HEK293T (cell line): Measurements from ENCODE around the gene UGGT2.

ENCODE experiments used
- CTCF ChIA-PET: fragments of 350-600 bp; formaldehyde crosslinking; extraction: SDS; loops from one replicate; lab custom pipeline; 2021; ENCODE audit warnings: antibody characterized with exemption, inconsistent platforms; lab: Yijun Ruan, JAX
- POLR2A ChIA-PET: fragments of 350-600 bp; formaldehyde crosslinking; extraction: SDS; loops from one replicate; lab custom pipeline; 2020; ENCODE audit warnings: antibody characterized with exemption, inconsistent platforms; lab: Yijun Ruan, JAX
- DNase-seq: peaks from one replicate; pipeline ENCODE4 v3.0.0; 2012; ENCODE audit warnings: mixed read lengths; ENCODE audit errors: extremely low spot score
- ARNT ChIP-seq: fragments of 450-650 bp; IDR thresholded peaks from 2 replicates; pipeline ENCODE4 v1.6.1; 2017; ENCODE audit warnings: mild to moderate bottlenecking
- BHLHE40 ChIP-seq: fragments of 450-650 bp; IDR thresholded peaks from 2 replicates; pipeline ENCODE4 v1.6.1; 2016; ENCODE audit warnings: mild to moderate bottlenecking, moderate library complexity, borderline replicate concordance
- CTBP1 ChIP-seq: fragments of 450-650 bp; IDR thresholded peaks from 2 replicates; pipeline ENCODE4 v1.6.1; 2016; ENCODE audit warnings: borderline replicate concordance
- ELF4 ChIP-seq: fragments of 450-650 bp; IDR thresholded peaks from 2 replicates; pipeline ENCODE4 v1.6.1; 2017; ENCODE audit warnings: antibody characterized with exemption
- FOXA1 ChIP-seq: fragments of 450-650 bp; IDR thresholded peaks from 2 replicates; pipeline ENCODE4 v1.6.1; 2016; ENCODE audit warnings: mild to moderate bottlenecking
- FOXK2 ChIP-seq: fragments of 450-650 bp; IDR thresholded peaks from 2 replicates; pipeline ENCODE4 v1.6.1; 2016; ENCODE audit warnings: mild to moderate bottlenecking
- FOXM1 ChIP-seq: fragments of 450-650 bp; IDR thresholded peaks from 2 replicates; pipeline ENCODE4 v1.6.1; 2017; ENCODE audit warnings: mild to moderate bottlenecking, borderline replicate concordance
- HDGF ChIP-seq: fragments of 450-650 bp; IDR thresholded peaks from 2 replicates; pipeline ENCODE4 v1.6.1; 2017; ENCODE audit warnings: antibody characterized with exemption, borderline replicate concordance
- L3MBTL2 ChIP-seq: fragments of 450-650 bp; conservative IDR thresholded peaks from 2 replicates; pipeline ENCODE4 v1.6.1; 2016; ENCODE audit warnings: mild to moderate bottlenecking
- LEF1 ChIP-seq: fragments of 450-650 bp; IDR thresholded peaks from 2 replicates; pipeline ENCODE4 v1.6.1; 2017; ENCODE audit warnings: mild to moderate bottlenecking, borderline replicate concordance
- NFRKB ChIP-seq: fragments of 450-650 bp; IDR thresholded peaks from 2 replicates; pipeline ENCODE4 v1.6.1; 2016; ENCODE audit warnings: mild to moderate bottlenecking, moderate library complexity
- SP1 ChIP-seq: fragments of 450-650 bp; IDR thresholded peaks from 2 replicates; pipeline ENCODE4 v1.6.1; 2017
- SUZ12 ChIP-seq: fragments of 450-650 bp; IDR thresholded peaks from 2 replicates; pipeline ENCODE4 v1.6.1; 2016; ENCODE audit warnings: mild to moderate bottlenecking
- TARDBP ChIP-seq: fragments of 450-650 bp; IDR thresholded peaks from 2 replicates; pipeline ENCODE4 v1.6.1; 2016
- ZNF384 ChIP-seq: fragments of 450-650 bp; IDR thresholded peaks from 2 replicates; pipeline ENCODE4 v1.6.1; 2016
- TF ChIP-seq, protein P1 (sequence below): fragments of 450-650 bp; IDR thresholded peaks from 2 replicates; pipeline ENCODE4 v1.6.1; 2016

The UGGT2 gene

DNA sequence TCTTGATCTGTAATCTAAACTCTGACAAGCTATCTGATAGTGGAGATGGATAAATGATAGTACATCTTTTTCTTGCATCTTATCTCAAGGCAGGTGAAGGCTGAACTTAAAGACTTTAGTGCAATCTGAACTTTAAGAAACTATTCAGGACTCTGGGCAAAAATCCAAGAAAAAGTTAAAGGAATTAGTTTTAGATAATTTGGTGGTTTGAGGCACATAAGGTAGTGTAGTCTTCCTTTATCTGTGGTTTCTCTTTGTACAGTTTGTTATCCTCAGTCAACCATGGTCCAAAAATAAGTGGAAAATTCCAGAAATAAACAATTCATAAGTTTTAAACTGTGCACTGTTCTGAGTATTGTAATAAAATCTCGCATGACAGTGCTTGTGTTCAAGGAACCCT lies 172.9 kb downstream of the UGGT2 start:
- CTCF ChIA-PET, result no interaction called here
- no peak for DNase-seq
- POLR2A ChIA-PET, result no interaction called here
- TF ChIP-seq ZNF384 (no peak), LEF1 (no peak), ARNT (no peak), FOXA1 (no peak), FOXK2 (no peak), FOXM1 (no peak), HDGF (no peak), ELF4 (no peak), L3MBTL2 (no peak), NFRKB (no peak), SUZ12 (no peak)

DNA sequence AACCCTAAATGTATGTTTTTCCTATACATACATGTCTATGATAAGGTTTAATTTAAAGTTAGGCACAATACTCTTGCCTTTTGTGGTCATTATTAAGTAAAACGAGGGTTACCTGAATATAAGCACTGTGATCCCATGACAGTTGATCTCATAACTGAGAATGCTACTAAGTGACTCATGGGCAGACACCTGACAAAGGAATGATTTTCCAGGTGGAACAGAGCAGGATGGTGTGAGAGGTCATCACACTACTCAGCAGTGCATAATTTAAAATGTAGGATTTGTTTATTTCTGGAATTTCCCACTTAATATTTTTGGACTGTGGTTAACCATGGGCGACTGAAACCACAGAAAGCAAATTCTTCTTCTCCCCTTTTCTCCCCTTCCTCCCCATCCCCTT lies 178.9 kb downstream of the UGGT2 start:
- no peak for DNase-seq
- CTCF ChIA-PET, result no interaction called here
- POLR2A ChIA-PET, result no interaction called here
- TF ChIP-seq HDGF (no peak), ZNF384 (no peak)

DNA sequence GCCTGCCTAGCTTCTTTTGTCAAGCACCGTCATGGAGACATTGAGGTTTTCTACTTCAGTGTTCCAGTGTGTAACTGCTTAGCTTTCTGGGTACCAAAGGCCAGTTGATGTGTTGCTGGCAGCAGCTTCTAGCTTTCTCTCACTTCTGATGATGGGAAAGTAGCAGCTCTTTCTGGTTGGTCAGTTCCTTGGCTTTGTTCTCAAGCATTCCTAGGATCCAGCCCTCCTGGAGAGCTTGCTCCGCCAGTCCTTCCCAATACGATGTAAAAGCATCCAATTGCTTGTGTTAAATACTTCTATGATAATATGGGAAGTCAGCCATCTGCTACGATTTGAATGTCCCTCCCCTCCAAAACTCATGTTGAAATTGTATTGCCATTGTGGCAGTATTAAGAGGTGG lies 182.8 kb downstream of the UGGT2 start:
- TF ChIP-seq BHLHE40 (no peak), FOXM1 (no peak), HDGF (no peak), FOXA1 (no peak), SUZ12 (no peak), CTBP1 (no peak), LEF1 (no peak), ZNF384 (no peak), FOXK2 (no peak), SP1 (no peak), TARDBP (no peak), ELF4 (no peak), L3MBTL2 (no peak), ARNT (no peak), NFRKB (no peak)
- TF ChIP-seq, protein P1, sequence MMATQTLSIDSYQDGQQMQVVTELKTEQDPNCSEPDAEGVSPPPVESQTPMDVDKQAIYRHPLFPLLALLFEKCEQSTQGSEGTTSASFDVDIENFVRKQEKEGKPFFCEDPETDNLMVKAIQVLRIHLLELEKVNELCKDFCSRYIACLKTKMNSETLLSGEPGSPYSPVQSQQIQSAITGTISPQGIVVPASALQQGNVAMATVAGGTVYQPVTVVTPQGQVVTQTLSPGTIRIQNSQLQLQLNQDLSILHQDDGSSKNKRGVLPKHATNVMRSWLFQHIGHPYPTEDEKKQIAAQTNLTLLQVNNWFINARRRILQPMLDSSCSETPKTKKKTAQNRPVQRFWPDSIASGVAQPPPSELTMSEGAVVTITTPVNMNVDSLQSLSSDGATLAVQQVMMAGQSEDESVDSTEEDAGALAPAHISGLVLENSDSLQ, result no peak
- no peak for DNase-seq
- ChIA-PET POLR2A (no interaction called here), CTCF (no interaction called here)

DNA sequence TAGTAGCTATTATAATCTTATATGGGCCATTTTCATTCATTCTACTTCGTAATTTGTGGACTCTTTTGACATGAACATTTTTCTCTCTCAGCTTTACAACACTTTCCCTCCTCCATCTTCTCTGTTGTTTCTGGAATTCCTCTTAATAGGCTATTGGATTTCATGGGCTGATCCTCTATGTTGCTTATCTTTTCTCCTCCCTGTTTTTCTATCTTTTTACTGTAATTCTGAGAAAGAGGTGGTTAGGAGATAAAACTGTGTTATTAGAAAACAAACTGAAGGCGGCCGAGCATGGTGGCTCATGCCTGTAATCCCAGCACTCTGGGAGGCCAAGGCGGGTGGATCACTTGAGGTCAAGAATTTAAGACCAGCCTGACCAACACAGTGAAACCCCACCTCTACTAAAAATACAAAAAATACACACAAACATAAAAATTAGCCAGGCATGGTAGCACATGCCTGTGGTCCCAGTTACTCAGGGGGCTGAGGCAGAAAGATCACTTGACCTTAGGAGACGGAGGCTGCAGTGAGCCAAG lies 188.1 kb downstream of the UGGT2 start:
- no peak for TF ChIP-seq SUZ12
- TF ChIP-seq ZNF384, result no peak
- no peak for TF ChIP-seq CTBP1
- no peak for TF ChIP-seq L3MBTL2
- TF ChIP-seq FOXM1, result no peak
- TF ChIP-seq FOXK2, result no peak
- TF ChIP-seq NFRKB, result no peak
- TF ChIP-seq SP1, result no peak
- TF ChIP-seq HDGF, result no peak
- TF ChIP-seq FOXA1, result no peak
- TF ChIP-seq TARDBP, result no peak
- no peak for TF ChIP-seq BHLHE40
- no peak for TF ChIP-seq LEF1
- TF ChIP-seq ARNT, result no peak
- TF ChIP-seq, protein P1, result no peak
- TF ChIP-seq ELF4, result no peak
- ChIA-PET CTCF (no interaction called here), POLR2A (no interaction called here)
- no peak for DNase-seq

DNA sequence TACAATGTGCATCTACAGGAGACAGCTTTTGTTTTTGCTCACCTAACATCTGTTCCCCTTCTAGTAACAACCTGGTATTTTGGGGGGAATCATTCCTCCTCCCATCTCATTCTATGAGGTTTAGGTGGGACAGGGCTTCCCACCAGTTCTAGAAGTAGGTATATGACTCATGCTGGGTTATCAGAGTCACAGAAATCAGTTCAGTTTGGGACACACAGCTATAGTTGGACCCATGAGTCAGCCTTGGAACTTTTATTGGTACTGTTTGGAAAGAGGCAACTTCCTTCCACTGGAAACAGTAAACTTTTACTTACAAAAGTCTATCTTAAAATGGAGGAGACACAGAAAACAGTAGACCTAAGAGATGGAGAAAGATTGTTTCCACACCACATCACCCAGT lies 190.8 kb downstream of the UGGT2 start:
- ChIA-PET POLR2A (no interaction called here), CTCF (no interaction called here)
- TF ChIP-seq FOXK2, result no peak
- TF ChIP-seq LEF1, result no peak
- no peak for TF ChIP-seq NFRKB
- TF ChIP-seq ARNT, result no peak
- no peak for TF ChIP-seq FOXA1
- TF ChIP-seq L3MBTL2, result no peak
- no peak for TF ChIP-seq FOXM1
- no peak for TF ChIP-seq ELF4
- TF ChIP-seq ZNF384, result no peak
- TF ChIP-seq, protein P1, result no peak
- no peak for TF ChIP-seq HDGF
- no peak for TF ChIP-seq SUZ12
- no peak for TF ChIP-seq SP1
- no peak for TF ChIP-seq BHLHE40
- TF ChIP-seq CTBP1, result no peak
- TF ChIP-seq TARDBP, result no peak
- DNase-seq, result no peak

DNA sequence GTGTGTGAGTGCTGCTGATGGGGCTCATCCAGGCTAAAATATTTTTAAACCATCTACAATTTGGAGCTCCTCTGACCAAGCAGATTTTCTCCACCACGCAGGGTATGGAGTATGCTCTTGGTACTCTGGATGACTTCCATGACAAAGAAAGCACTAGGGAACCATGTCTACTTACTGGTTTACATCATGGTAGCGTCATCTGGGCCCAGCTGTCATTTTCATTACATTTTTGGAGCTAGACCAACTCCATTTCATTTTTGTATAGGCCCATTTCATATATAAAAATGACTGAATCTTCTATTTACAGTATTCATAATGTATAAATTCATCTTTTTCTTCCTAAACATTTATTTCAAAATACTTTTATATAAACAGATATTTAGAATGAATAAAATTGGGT lies 191.9 kb downstream of the UGGT2 start:
- ChIA-PET POLR2A (no interaction called here), CTCF (no interaction called here)
- no peak for TF ChIP-seq BHLHE40
- TF ChIP-seq FOXM1, result no peak
- no peak for TF ChIP-seq L3MBTL2
- no peak for TF ChIP-seq FOXA1
- no peak for TF ChIP-seq TARDBP
- no peak for DNase-seq
